Neural progenitor cell (in vitro differentiated cells): ENCODE measurements around the gene NXT1.

ENCODE experiments used
- CTCF ChIP-seq: fragments of 200-600 bp; sonication (generic); IDR thresholded peaks from 2 replicates; pipeline ENCODE4 v1.5.1; 2017; ENCODE audit warnings: antibody characterized with exemption, mild to moderate bottlenecking
- EZH2 ChIP-seq: fragments of 200-600 bp; sonication (generic); IDR thresholded peaks from 2 replicates; pipeline ENCODE4 v1.6.1; 2017; ENCODE audit warnings: antibody characterized with exemption, mild to moderate bottlenecking, moderate library complexity
- EZH2phosphoT487 ChIP-seq: fragments of 200-600 bp; sonication (generic); IDR thresholded peaks from 2 replicates; pipeline ENCODE4 v1.6.1; 2017; ENCODE audit warnings: antibody characterized with exemption

- TF ChIP-seq EZH2 (no peak), CTCF (no peak), EZH2phosphoT487 (no peak)
Measured at GRCh38 chr20:23339986-23340385, 10.6 kb upstream of the NXT1 start.
